ENCODE data around the gene PAX5.
A peak's percentile ranks its signal among the peaks of the same experiment; 100 is the strongest.
"Not testable (repeated sequence)": the region's sequence is repeated elsewhere in the genome, so short reads cannot be mapped to it uniquely, and the experiment has no call there.

Gene PAX5

GRCh38 chr9:36876056-36876455 is 158.0 kb downstream of the PAX5 start:
- DNase-seq, result no peak

- peak; percentile 53 to 74 (median 72) for DNase-seq
Observed at GRCh38 chr9:36874921-36875320, 159.1 kb downstream of the PAX5 start.

- DNase-seq, result no peak
Observed at GRCh38 chr9:36874261-36874660, 159.8 kb downstream of the PAX5 start.

- peak; percentile 55 to 80 (median 68) for DNase-seq
Observed at GRCh38 chr9:36873247-36873875, 160.7 kb downstream of the PAX5 start.

GRCh38 chr9:36872641-36873040 is 161.4 kb downstream of the PAX5 start:
- DNase-seq, result no peak

GRCh38 chr9:36871606-36872005 is 162.5 kb downstream of the PAX5 start:
- no peak for DNase-seq

GRCh38 chr9:36870960-36871359 is 163.1 kb downstream of the PAX5 start:
- DNase-seq, result no peak

GRCh38 chr9:36869605-36870004 is 164.5 kb downstream of the PAX5 start:
- not testable (repeated sequence) for DNase-seq

GRCh38 chr9:36868586-36869282 is 165.3 kb downstream of the PAX5 start:
- DNase-seq, result no peak

GRCh38 chr9:36867672-36868471 is 166.2 kb downstream of the PAX5 start:
- no peak for DNase-seq

GRCh38 chr9:36867241-36867640 is 166.8 kb downstream of the PAX5 start:
- DNase-seq, result no peak

GRCh38 chr9:36866840-36867239 is 167.2 kb downstream of the PAX5 start:
- no peak for DNase-seq

- no peak for DNase-seq
Observed at GRCh38 chr9:36865731-36866635, 168.1 kb downstream of the PAX5 start.

GRCh38 chr9:36864491-36865410 is 169.3 kb downstream of the PAX5 start:
- no peak for DNase-seq

GRCh38 chr9:36862206-36863145 is 171.6 kb downstream of the PAX5 start:
- peak; percentile 13 to 52 (median 37) for DNase-seq

GRCh38 chr9:36861528-36862205 is 172.4 kb downstream of the PAX5 start:
- no peak for DNase-seq

- no peak for DNase-seq
Observed at GRCh38 chr9:36858805-36859375, 175.2 kb downstream of the PAX5 start.

GRCh38 chr9:36855448-36856315 is 178.4 kb downstream of the PAX5 start:
- DNase-seq, result peak; percentile 15 to 57 (median 37)

Data from suppressor macrophage (primary cell).